K562 (cell line): Measurements from ENCODE around the gene ANO1. TPM values are rescaled to one million over a fixed set of nuclear protein-coding genes. Genes with fewer than 3 reads are reported as not detected.

ENCODE experiments used
- ATAC-seq: fragments of 200-7000 bp; cut with Tn5 transposase; 3 replicates; pipeline ENCODE4 v1.9.1; 2020; ENCODE audit warnings: moderate library complexity
- BruUV-seq: library from RNA; stranded (reverse); fragments of 400-500 nt; replicated peaks from 2 replicates; lab custom pipeline; 2021; lab: Mats Ljungman, UMichigan
- CTCF ChIA-PET: fragments of 300-600 bp; formaldehyde crosslinking; extraction: SDS; loops from one replicate; lab custom pipeline; 2021; ENCODE audit warnings: low intra/inter-chr PET ratio; lab: Yijun Ruan, JAX
- POLR2A ChIA-PET: fragments of 300-600, 350-650 bp; sonication (Branson Sonifier 250); formaldehyde crosslinking; extraction: SDS; loops from one replicate; lab custom pipeline; 2021; ENCODE audit warnings: antibody characterized with exemption, inconsistent platforms; lab: Yijun Ruan, JAX
- DNase-seq, 4 experiments: peaks; one replicate each; pipeline versions ENCODE4 v3.0.0 to v3.0.0-alpha.2; 2011 to 2018; ENCODE audit warnings: low spot score in 3 of 4, mixed read lengths in 3 of 4; ENCODE audit errors: extremely low read depth in 1 of 4
- FAIRE-seq: peaks from 2 replicates; lab custom pipeline; 2011; peaks lifted over from hg19 to GRCh38; lab: Jason Lieb, UNC
- H2AFZ ChIP-seq: 2 replicates; pipeline ENCODE4 v1.6.0; 2011; ENCODE audit warnings: low read depth, low read length, control low read depth, inconsistent platforms
- H3K27ac ChIP-seq: fragments of 200-600 bp; 3 replicates; pipeline ENCODE4 v1.8.0; 2011; ENCODE audit warnings: low read depth, mild to moderate bottlenecking, control low read depth, inconsistent platforms, low read length, moderate library complexity, mixed read lengths; ENCODE audit errors: extremely low read depth
- H3K27me3 ChIP-seq, 2 experiments: fragments of 300-600 bp in 1 of 2; 2 replicates in 1 of 2; 3 replicates in 1 of 2; pipeline versions ENCODE4 v1.6.0 to v1.8.0; 2011; ENCODE audit warnings: inconsistent platforms in 2 of 2, low read length in 2 of 2, mild to moderate bottlenecking in 1 of 2, mixed read lengths in 1 of 2, moderate library complexity in 1 of 2; ENCODE audit not compliant: control insufficient read depth in 2 of 2, insufficient read depth in 2 of 2
- H3K36me3 ChIP-seq: fragments of 300-600 bp; 3 replicates; pipeline ENCODE4 v1.8.0; 2011; ENCODE audit warnings: mild to moderate bottlenecking, low read length, inconsistent platforms; ENCODE audit not compliant: control insufficient read depth, insufficient read depth
- H3K4me1 ChIP-seq, 2 experiments: fragments of 200-600 bp in 1 of 2; replicated peaks in 1 of 2; 2 replicates in 1 of 2; 3 replicates in 1 of 2; pipeline versions ENCODE4 v1.5.1 to v1.8.0; 2011; ENCODE audit warnings: inconsistent platforms in 2 of 2, low read length in 2 of 2, mild to moderate bottlenecking in 1 of 2, mixed read lengths in 1 of 2, moderate library complexity in 1 of 2; ENCODE audit not compliant: control insufficient read depth in 2 of 2, insufficient read depth in 2 of 2
- H3K4me2 ChIP-seq: 2 replicates; pipeline ENCODE4 v1.6.1; 2011; ENCODE audit warnings: low read length, control low read depth, inconsistent platforms, mixed read lengths; ENCODE audit not compliant: insufficient read depth
- H3K4me3 ChIP-seq: fragments of 200-600 bp; sonication (generic), shearing (Covaris generic); 2 replicates; pipeline ENCODE4 v1.5.1; 2016; ENCODE audit warnings: control low read depth, inconsistent platforms
- H3K79me2 ChIP-seq: fragments of 200-600 bp; 3 replicates; pipeline ENCODE4 v1.8.0; 2011; ENCODE audit warnings: low read length, inconsistent platforms; ENCODE audit not compliant: control insufficient read depth, insufficient read depth
- H3K9ac ChIP-seq, 2 experiments: 2 replicates each; pipeline versions ENCODE4 v1.6.0 to v1.6.1; 2011; ENCODE audit warnings: low read depth in 2 of 2, low read length in 2 of 2, control low read depth in 1 of 2, inconsistent platforms in 1 of 2, mild to moderate bottlenecking in 1 of 2, mixed read lengths in 1 of 2; ENCODE audit not compliant: insufficient read depth in 1 of 2
- H3K9me1 ChIP-seq: one replicate; pipeline ENCODE4 v1.6.0; 2011; ENCODE audit warnings: inconsistent platforms, mild to moderate bottlenecking, low read length, moderate library complexity; ENCODE audit not compliant: control insufficient read depth, insufficient read depth
- H3K9me3 ChIP-seq: replicated peaks from 2 replicates; pipeline ENCODE4 v1.5.1; 2011; ENCODE audit warnings: low read depth, low read length, inconsistent platforms; ENCODE audit not compliant: control insufficient read depth, insufficient read depth
- H4K20me1 ChIP-seq: replicated peaks from 2 replicates; pipeline ENCODE4 v1.6.1; 2011; ENCODE audit warnings: low read length, inconsistent platforms, mixed read lengths; ENCODE audit not compliant: control insufficient read depth, insufficient read depth
- EGR1 ChIP-seq: fragments of 450-650 bp; conservative IDR thresholded peaks from 2 replicates; pipeline ENCODE4 v1.6.1; 2017; ENCODE audit warnings: mild to moderate bottlenecking
- NFE2 ChIP-seq: IDR thresholded peaks from 2 replicates; pipeline ENCODE4 v1.6.1; 2014; ENCODE audit warnings: antibody characterized with exemption, low read depth
- PHB ChIP-seq: fragments of 250-450 bp; sonication (Bioruptor Pico); IDR thresholded peaks from 2 replicates; pipeline ENCODE4 v1.5.0; 2021
- PHF8 ChIP-seq: fragments of 200-600 bp; sonication (generic); IDR thresholded peaks from 2 replicates; pipeline ENCODE4 v1.6.1; 2012; ENCODE audit warnings: mixed run types, mild to moderate bottlenecking, inconsistent platforms, low read length, moderate library complexity, borderline replicate concordance
- POLR2B ChIP-seq: fragments of 450-650 bp; IDR thresholded peaks from 2 replicates; pipeline ENCODE4 v1.6.1; 2018; ENCODE audit warnings: low read depth; ENCODE audit not compliant: partially characterized antibody
- POU5F1 ChIP-seq: fragments of 150-350 bp; IDR thresholded peaks from 2 replicates; pipeline ENCODE4 v1.6.1; 2014; ENCODE audit warnings: borderline replicate concordance, low read length, low read depth, mild to moderate bottlenecking; ENCODE audit not compliant: partially characterized antibody
- PTRF ChIP-seq: fragments of 450-650 bp; IDR thresholded peaks from 2 replicates; pipeline ENCODE4 v1.6.1; 2016; ENCODE audit warnings: mild to moderate bottlenecking, missing genetic modification characterization, missing compliant biosample characterization
- ZBTB7A ChIP-seq: IDR thresholded peaks from 2 replicates; pipeline ENCODE4 v1.6.1; 2011; ENCODE audit warnings: low read depth, mild to moderate bottlenecking, low read length, moderate library complexity, borderline replicate concordance; ENCODE audit not compliant: control insufficient read depth
- ZKSCAN3 ChIP-seq: fragments of 250-450 bp; sonication (Bioruptor Pico); IDR thresholded peaks from 2 replicates; pipeline ENCODE4 v1.4.0; 2020
- ZNF224 ChIP-seq: sonication (generic); formaldehyde crosslinking; IDR thresholded peaks from 2 replicates; pipeline ENCODE4 v1.8.0; 2022; ENCODE audit warnings: mild to moderate bottlenecking, missing genetic modification reagents
- ZNF780A ChIP-seq: fragments of 250-450 bp; sonication (Bioruptor Pico); IDR thresholded peaks from 2 replicates; pipeline ENCODE4 v1.5.0; 2021; ENCODE audit warnings: mild to moderate bottlenecking
- whole genome bisulfite sequencing: fragments of 100-300 bp; shearing (Covaris generic); methylation state at CpG from one replicate; pipeline ENCODE4 v1.1.6; 2016; ENCODE audit warnings: low coverage, mixed read lengths; ENCODE audit not compliant: insufficient coverage; ENCODE audit errors: missing lambda C conversion rate; 5-methylcytosine and 5-hydroxymethylcytosine counted together
- in situ Hi-C: fragments of 300-500 bp; cut with MboI; formaldehyde crosslinking; loops from 4 replicates; pipeline ENCODE4 v1.15.0; 2018; ENCODE audit warnings: inconsistent platforms, mixed read lengths
- intact Hi-C: fragments of 100-400 bp; cut with micrococcal nuclease; formaldehyde crosslinking; loops from 2 replicates; pipeline ENCODE4 v1.14.2; 2022
- polyA plus RNA-seq, 8 experiments: library from polyadenylated mRNA; depleted of rRNA in 4 of 8; stranded (reverse) in 5 of 8; unstranded in 3 of 8; fragments of >200 nt; fragmentation: Nextera tagmentation in 2 of 8; fragmentation: Illumina TruSeq in 1 of 8; extraction: Ambion mirVana in 2 of 8; extraction: Trizol in 1 of 8; gene quantifications; 2 replicates each; pipeline versions ENCODE4 v1.2.1 to v1.2.3, GENCODE V29; 2011 to 2014; ENCODE audit warnings: inconsistent platforms in 1 of 8, missing spikeins in 1 of 8
- total RNA-seq, 7 experiments: library from RNA; depleted of rRNA in 6 of 7; stranded (reverse); fragments of >200 nt in 6 of 7; fragmentation: Illumina TruSeq in 2 of 7; extraction: Trizol in 2 of 7; gene quantifications; 2 replicates each; pipeline versions ENCODE4 v1.2.1 to v1.2.3, GENCODE V29; 2011 to 2021; ENCODE audit warnings: low replicate concordance in 1 of 7

The ANO1 gene
- total and polyA plus RNA-seq, 9 of the 15 experiments (the other 6 are each of a cell fraction or from before 2014, with no cell fraction given), result not detected

DNA sequence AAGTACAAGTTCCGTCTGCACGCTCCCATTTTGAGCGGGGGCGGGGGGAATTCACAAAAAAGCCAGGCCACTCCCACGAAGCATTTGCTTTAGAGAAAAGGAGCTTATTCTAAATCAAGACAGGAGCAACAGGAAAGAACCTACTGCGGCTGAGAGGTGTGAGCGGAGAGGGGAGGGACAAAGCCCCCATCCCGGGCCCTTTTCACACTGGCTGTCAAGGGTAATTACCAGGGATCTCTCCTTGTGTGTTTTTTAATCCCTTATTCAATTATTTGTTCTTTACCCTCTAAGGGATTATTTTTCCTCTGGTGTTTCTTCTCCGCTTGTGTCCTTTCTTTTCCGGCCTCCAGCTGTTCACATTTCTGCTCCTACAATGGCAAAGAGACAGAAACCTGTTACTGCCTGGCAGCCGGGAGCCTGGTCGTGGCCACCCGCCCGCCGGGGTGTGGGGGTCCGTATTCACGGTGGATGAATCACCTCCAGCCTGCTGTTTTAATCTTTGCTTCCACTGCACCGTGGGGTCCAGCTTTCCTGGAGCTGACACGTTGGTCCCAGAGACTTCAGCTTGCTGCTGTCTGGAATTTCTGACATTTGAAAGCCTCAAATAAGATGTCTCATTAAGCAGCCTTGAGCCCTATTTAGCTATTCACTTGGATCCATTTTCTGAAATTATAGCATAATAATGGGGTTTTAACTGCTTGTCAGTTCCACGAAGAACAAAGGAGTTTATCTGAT is 63.5 kb downstream of the ANO1 start:
- H3K27ac ChIP-seq, result no peak overlapping the region
- TF ChIP-seq EGR1 (0 out of 2 replicates have a peak, but pooled peaks have one; percentile 28), ZNF780A (no peak)
- H3K4me1 ChIP-seq, result peaks cover 0 to 3% of the 10 kb centered on the region in 2 experiments; a peak in 1 of 5 replicates
- H3K4me3 ChIP-seq, result no peak overlapping the region
- H3K36me3 ChIP-seq, result no peaks in the 10 kb centered on the region
- H3K27me3 ChIP-seq, result peaks cover 46 to 76% of the 10 kb centered on the region in 2 experiments
- H3K79me2 ChIP-seq, result no peaks in the 10 kb centered on the region
- no peak for FAIRE-seq
- peaks cover 12% of the 10 kb centered on the region; the same call in 1 of the 2 replicates for H4K20me1 ChIP-seq
- 8% methylated on average over 18 of the region's 20 CpGs for WGBS
- H3K9ac ChIP-seq, result no peak overlapping the region
- CTCF ChIA-PET, result no interaction called here
- POLR2A ChIA-PET, result no interaction called here
- in situ Hi-C loops (no loop called here), intact Hi-C loops (no loop called here)
- ATAC-seq, result no peak; the same call in 2 of the 3 replicates
- no peaks in the 10 kb centered on the region for H3K9me1 ChIP-seq
- H2AFZ ChIP-seq, result no peak overlapping the region
- BruUV-seq, result no TSS peak
- no peaks in the 10 kb centered on the region for H3K9me3 ChIP-seq
- DNase-seq, result no peak
- no peak overlapping the region for H3K4me2 ChIP-seq

DNA sequence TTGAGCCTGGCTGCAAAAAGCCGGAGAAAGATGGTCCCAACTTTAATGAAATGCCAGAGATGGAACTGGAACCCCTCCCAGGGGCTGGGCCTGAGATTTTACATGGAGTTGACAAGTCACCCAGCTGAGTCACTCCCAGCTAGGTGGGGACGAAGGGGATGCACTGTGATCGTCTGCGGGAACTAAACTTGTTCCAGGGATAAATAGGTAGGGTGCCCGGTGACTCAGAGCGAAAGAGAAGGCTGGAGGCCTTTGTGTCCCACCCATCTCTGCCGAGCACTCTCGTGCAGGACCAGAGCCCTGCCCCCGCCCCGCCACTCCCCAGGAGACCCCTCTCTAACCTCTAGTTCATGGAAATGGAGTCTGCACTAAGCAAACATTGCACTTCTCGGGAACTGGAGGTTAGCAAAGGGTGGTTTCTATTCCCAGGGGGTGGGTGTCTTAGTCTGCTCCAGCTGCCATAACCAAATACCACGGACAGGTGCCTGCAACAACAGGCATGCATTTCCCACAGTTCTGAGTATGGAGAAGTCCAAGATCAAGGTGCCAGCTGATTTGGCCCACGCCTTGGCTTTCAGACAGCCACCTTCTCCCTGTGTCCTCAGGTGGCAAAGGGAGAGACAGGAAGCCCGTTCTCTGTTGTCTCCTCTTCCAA is 64.2 kb downstream of the ANO1 start:
- Histone ChIP-seq H4K20me1 (peaks cover 9% of the 10 kb centered on the region; the same call in 1 of the 2 replicates), H3K79me2 (no peaks in the 10 kb centered on the region), H3K4me3 (no peak overlapping the region)
- BruUV-seq, result no TSS peak
- DNase-seq, result peak in 1 of 4 experiments; percentile 35
- TF ChIP-seq ZNF224 (CRISPR knock-in tag) (no peak), ZBTB7A (peak; percentile 18; the same call in 1 of the 2 replicates), POU5F1 (no peak), PHF8 (no peak), NFE2 (peak; percentile 27; the same call in 1 of the 2 replicates), POLR2B (no peak), PHB (CRISPR knock-in tag) (no peak), ZKSCAN3 (no peak), PTRF (tag) (no peak)
- TF ChIP-seq, all 486 proteins: peak for 2
- intact Hi-C loops, result no loop called here
- Histone ChIP-seq H3K9ac (no peak overlapping the region), H3K27ac (no peak overlapping the region), H3K4me1 (peaks cover 0 to 3% of the 10 kb centered on the region in 2 experiments; a peak in 1 of 5 replicates), H3K9me1 (no peaks in the 10 kb centered on the region), H3K36me3 (no peaks in the 10 kb centered on the region), H3K9me3 (no peaks in the 10 kb centered on the region), H3K4me2 (no peak overlapping the region), H2AFZ (no peak overlapping the region), H3K27me3 (peaks cover 48 to 78% of the 10 kb centered on the region in 2 experiments)
- FAIRE-seq, result no peak
- ATAC-seq, result 0 out of 3 replicates have a peak, but pooled peaks have one; percentile 37
- ChIA-PET POLR2A (interaction anchor here (0.6 kb wide), 2 partner anchors 732 to 762 kb away, joined by 3 read pairs; no protein-coding TSS in a partner anchor), CTCF (no interaction called here)
- in situ Hi-C loops, result no loop called here
- WGBS, result 1% methylated on average over 14 of the region's 14 CpGs
